H9 (cell line): ENCODE measurements around the gene ST3GAL5. TPM values are rescaled to one million over a fixed set of nuclear protein-coding genes. Genes with fewer than 3 reads are reported as not detected.

ENCODE experiments used
- DNase-seq: peaks from one replicate; pipeline ENCODE4 v3.0.0-alpha.2; 2017
- H2AFZ ChIP-seq: one replicate; pipeline ENCODE4 v1.6.1; 2013; ENCODE audit warnings: mild to moderate bottlenecking, low read length, control low read depth, moderate library complexity
- H2AK5ac ChIP-seq: 2 replicates; pipeline ENCODE4 v1.6.1; 2013; ENCODE audit warnings: low read length, control low read depth, mixed read lengths; ENCODE audit not compliant: insufficient read length
- H2BK120ac ChIP-seq: one replicate; pipeline ENCODE4 v1.6.1; 2013; ENCODE audit warnings: low read depth, mild to moderate bottlenecking, low read length, control low read depth, inconsistent platforms; ENCODE audit not compliant: poor library complexity, severe bottlenecking
- H2BK12ac ChIP-seq: 2 replicates; pipeline ENCODE4 v1.6.1; 2013; ENCODE audit warnings: low read length, control low read depth, mixed read lengths, low read depth; ENCODE audit not compliant: insufficient read length
- H2BK15ac ChIP-seq: 2 replicates; pipeline ENCODE4 v1.6.1; 2013; ENCODE audit warnings: low read depth, low read length, control low read depth
- H2BK20ac ChIP-seq: one replicate; pipeline ENCODE4 v1.6.1; 2013; ENCODE audit warnings: low read depth, mild to moderate bottlenecking, low read length, control low read depth, inconsistent platforms; ENCODE audit not compliant: poor library complexity, severe bottlenecking
- H2BK5ac ChIP-seq: 2 replicates; pipeline ENCODE4 v1.6.1; 2013; ENCODE audit warnings: low read length, control low read depth, mixed read lengths; ENCODE audit not compliant: insufficient read length
- H3K14ac ChIP-seq: 2 replicates; pipeline ENCODE4 v1.6.1; 2013; ENCODE audit warnings: low read length, control low read depth; ENCODE audit not compliant: insufficient read depth
- H3K18ac ChIP-seq: 2 replicates; pipeline ENCODE4 v1.6.1; 2013; ENCODE audit warnings: low read depth, mild to moderate bottlenecking, mixed read lengths, low read length, control low read depth; ENCODE audit not compliant: insufficient read length
- H3K23ac ChIP-seq: 2 replicates; pipeline ENCODE4 v1.6.1; 2013; ENCODE audit warnings: low read length, control low read depth, mixed read lengths, low read depth; ENCODE audit not compliant: insufficient read length
- H3K23me2 ChIP-seq: 2 replicates; pipeline ENCODE4 v1.6.1; 2013; ENCODE audit warnings: low read depth, mild to moderate bottlenecking, mixed read lengths, low read length, control low read depth; ENCODE audit not compliant: insufficient read length, poor library complexity, severe bottlenecking
- H3K27ac ChIP-seq: 2 replicates; pipeline ENCODE4 v1.5.1; 2013; ENCODE audit warnings: low read length, control low read depth, mixed read lengths, low read depth; ENCODE audit not compliant: insufficient read length
- H3K27me3 ChIP-seq: 2 replicates; pipeline ENCODE4 v1.6.1; 2013; ENCODE audit warnings: low read length, control low read depth, inconsistent platforms; ENCODE audit not compliant: insufficient read depth
- H3K4ac ChIP-seq: 2 replicates; pipeline ENCODE4 v1.6.1; 2013; ENCODE audit warnings: low read depth, mild to moderate bottlenecking, control low read depth, inconsistent platforms, low read length, moderate library complexity
- H3K4me1 ChIP-seq: 2 replicates; pipeline ENCODE4 v1.6.1; 2013; ENCODE audit warnings: low read length, control low read depth, inconsistent platforms; ENCODE audit not compliant: insufficient read depth
- H3K4me2 ChIP-seq: 2 replicates; pipeline ENCODE4 v1.6.1; 2013; ENCODE audit warnings: low read length, control low read depth, mixed read lengths; ENCODE audit not compliant: insufficient read length, insufficient read depth
- H3K56ac ChIP-seq: 2 replicates; pipeline ENCODE4 v1.6.1; 2013; ENCODE audit warnings: low read depth, mild to moderate bottlenecking, mixed read lengths, low read length, control low read depth; ENCODE audit not compliant: insufficient read length
- H3K79me1 ChIP-seq: 2 replicates; pipeline ENCODE4 v1.6.1; 2013; ENCODE audit warnings: low read depth, mild to moderate bottlenecking, moderate library complexity, low read length, control low read depth, inconsistent platforms; ENCODE audit not compliant: insufficient read depth, poor library complexity, severe bottlenecking
- H3K79me2 ChIP-seq: 2 replicates; pipeline ENCODE4 v1.6.1; 2013; ENCODE audit warnings: low read length, control low read depth, inconsistent platforms; ENCODE audit not compliant: insufficient read depth
- H3K9ac ChIP-seq: 2 replicates; pipeline ENCODE4 v1.6.1; 2013; ENCODE audit warnings: low read length, control low read depth, mixed read lengths; ENCODE audit not compliant: insufficient read length; ENCODE audit errors: extremely low read depth
- H3K9me3 ChIP-seq: one replicate; pipeline ENCODE4 v1.6.1; 2013; ENCODE audit warnings: low read depth, low read length, inconsistent platforms; ENCODE audit not compliant: control insufficient read depth
- H3T11ph ChIP-seq: one replicate; pipeline ENCODE4 v1.6.1; 2013; ENCODE audit warnings: mild to moderate bottlenecking, low read length, control low read depth, inconsistent platforms
- H4K20me1 ChIP-seq: one replicate; pipeline ENCODE4 v1.6.1; 2013; ENCODE audit not compliant: control insufficient read depth, insufficient read length, insufficient read depth
- H4K5ac ChIP-seq: 2 replicates; pipeline ENCODE4 v1.6.1; 2013; ENCODE audit warnings: low read depth, mild to moderate bottlenecking, mixed read lengths, low read length, control low read depth; ENCODE audit not compliant: insufficient read length
- H4K8ac ChIP-seq: replicated peaks from 2 replicates; pipeline ENCODE4 v1.6.1; 2013; ENCODE audit warnings: low read length, control low read depth, mixed read lengths, low read depth; ENCODE audit not compliant: insufficient read length
- H4K91ac ChIP-seq: 2 replicates; pipeline ENCODE4 v1.6.1; 2013; ENCODE audit warnings: low read depth, mild to moderate bottlenecking, moderate library complexity, mixed read lengths, low read length, control low read depth; ENCODE audit not compliant: insufficient read length
- H3K27ac Mint-ChIP-seq, 3 experiments: 2 replicates in 2 of 3; 3 replicates in 1 of 3; pipeline ENCODE4 v1.8.0; 2020 to 2021; ENCODE audit warnings: mixed read lengths in 3 of 3, mild to moderate bottlenecking in 1 of 3, moderate library complexity in 1 of 3
- H3K27me3 Mint-ChIP-seq: 2 replicates; pipeline ENCODE4 v1.8.0; 2021; ENCODE audit warnings: low read depth, mild to moderate bottlenecking, moderate library complexity, mixed read lengths
- H3K36me3 Mint-ChIP-seq, 3 experiments: 2 replicates in 2 of 3; 3 replicates in 1 of 3; pipeline ENCODE4 v1.8.0; 2020 to 2021; ENCODE audit warnings: low read depth in 3 of 3, mixed read lengths in 3 of 3; ENCODE audit not compliant: insufficient read depth in 1 of 3
- H3K4me1 Mint-ChIP-seq, 2 experiments: 2 replicates each; pipeline ENCODE4 v1.8.0; 2020; ENCODE audit warnings: mixed read lengths in 2 of 2
- H3K4me3 Mint-ChIP-seq, 2 experiments: 2 replicates in 1 of 2; 3 replicates in 1 of 2; pipeline ENCODE4 v1.8.0; 2020 to 2021; ENCODE audit warnings: mild to moderate bottlenecking in 2 of 2, mixed read lengths in 2 of 2, moderate library complexity in 1 of 2
- H3K9me3 Mint-ChIP-seq, 2 experiments: 2 replicates in 1 of 2; 3 replicates in 1 of 2; pipeline ENCODE4 v1.8.0; 2020; ENCODE audit warnings: mild to moderate bottlenecking in 2 of 2, mixed read lengths in 2 of 2, moderate library complexity in 1 of 2
- WGBS: extraction: QIAGEN DNeasy Blood & Tissue Kit; methylation state at CpG from one replicate; pipeline ENCODE4 v1.1.7; 2013; ENCODE audit warnings: missing lambda C conversion rate, low lambda C conversion rate, mixed read lengths; ENCODE audit not compliant: insufficient read length; ENCODE audit errors: extremely low coverage; 5-methylcytosine and 5-hydroxymethylcytosine counted together
- total RNA-seq: library from RNA; stranded (reverse); gene quantifications from 2 replicates; pipeline ENCODE4 v1.2.1, GENCODE V29; 2021
- TF ChIP-seq, protein P1 (sequence below): fragments of 200-600 bp; sonication (generic); conservative IDR thresholded peaks from 3 replicates; pipeline ENCODE4 v1.8.0; 2021; ENCODE audit warnings: antibody characterized with exemption, mild to moderate bottlenecking

ST3GAL5 gene
- total RNA-seq, 1 experiment from 2014 or later = 3.3 TPM

DNA sequence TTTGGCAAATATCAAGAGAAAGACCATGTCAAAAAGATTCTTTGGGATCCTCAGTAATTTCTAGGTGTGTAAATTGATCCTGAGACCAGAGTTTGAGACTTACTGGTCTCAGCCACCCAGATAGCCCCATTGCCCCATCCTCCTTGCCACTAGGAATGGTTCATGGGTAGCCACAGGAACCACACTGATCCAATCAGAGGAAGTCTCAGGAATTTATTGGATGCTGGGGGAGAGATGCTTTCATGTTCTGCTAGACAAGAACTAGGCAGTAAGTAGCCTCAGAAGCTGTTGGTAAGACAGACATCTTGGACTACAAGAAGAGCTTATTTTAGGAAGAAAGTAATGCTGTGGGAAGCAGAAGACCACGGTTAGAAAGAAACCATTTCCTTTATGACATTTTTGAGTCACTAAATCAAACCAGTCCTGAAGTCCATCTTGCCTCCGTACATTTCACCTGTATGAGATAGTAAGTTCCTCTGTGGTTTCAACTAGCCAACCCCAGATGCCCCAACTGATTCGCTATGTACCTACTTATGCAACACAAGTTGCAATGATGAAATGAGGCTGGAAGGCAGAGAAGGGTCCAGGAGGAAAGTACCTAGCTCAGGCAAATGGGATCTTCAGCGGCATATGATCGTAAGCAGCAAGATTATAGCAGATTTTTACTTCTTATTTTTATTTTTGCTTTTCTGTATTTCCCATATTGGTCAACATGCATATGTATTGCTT, 3.6 kb upstream of the ST3GAL5 start:
- Histone ChIP-seq H3K79me2 (no peaks in the 10 kb centered on the region), H3T11ph (no peak overlapping the region), H3K27ac (no peak overlapping the region), H3K4me1 (no peaks in the 10 kb centered on the region), H4K20me1 (no peaks in the 10 kb centered on the region), H4K5ac (no peak overlapping the region), H2AK5ac (no peak overlapping the region), H3K18ac (no peak overlapping the region), H3K27me3 (peaks cover 3% of the 10 kb centered on the region; the same call in 1 of the 2 replicates), H2BK12ac (no peak overlapping the region), H4K8ac (no peak overlapping the region), H2AFZ (no peak overlapping the region), H3K4me2 (no peak overlapping the region), H3K9me3 (no peaks in the 10 kb centered on the region), H3K79me1 (no peaks in the 10 kb centered on the region), H3K9ac (no peak overlapping the region), H2BK5ac (no peak overlapping the region), H4K91ac (no peak overlapping the region), H3K56ac (no peak overlapping the region), H2BK15ac (no peak overlapping the region), H3K14ac (no peak overlapping the region), H2BK20ac (no peak overlapping the region), H2BK120ac (no peak overlapping the region), H3K23me2 (peaks cover 13% of the 10 kb centered on the region), H3K4ac (no peak overlapping the region), H3K23ac (no peak overlapping the region)
- DNase-seq = no peak
- Mint-ChIP-seq H3K4me1 (peaks cover 15 to 17% of the 10 kb centered on the region in 2 experiments), H3K4me3 (no peak overlapping the region), H3K27me3 (peaks cover 27% of the 10 kb centered on the region), H3K36me3 (no peaks in the 10 kb centered on the region), H3K9me3 (peaks cover 3 to 4% of the 10 kb centered on the region in 2 experiments; a peak in 3 of 5 replicates), H3K27ac (no peak overlapping the region)
- no CpG with 5 or more reads among the region's 5 CpGs for WGBS
- TF ChIP-seq, protein P1, sequence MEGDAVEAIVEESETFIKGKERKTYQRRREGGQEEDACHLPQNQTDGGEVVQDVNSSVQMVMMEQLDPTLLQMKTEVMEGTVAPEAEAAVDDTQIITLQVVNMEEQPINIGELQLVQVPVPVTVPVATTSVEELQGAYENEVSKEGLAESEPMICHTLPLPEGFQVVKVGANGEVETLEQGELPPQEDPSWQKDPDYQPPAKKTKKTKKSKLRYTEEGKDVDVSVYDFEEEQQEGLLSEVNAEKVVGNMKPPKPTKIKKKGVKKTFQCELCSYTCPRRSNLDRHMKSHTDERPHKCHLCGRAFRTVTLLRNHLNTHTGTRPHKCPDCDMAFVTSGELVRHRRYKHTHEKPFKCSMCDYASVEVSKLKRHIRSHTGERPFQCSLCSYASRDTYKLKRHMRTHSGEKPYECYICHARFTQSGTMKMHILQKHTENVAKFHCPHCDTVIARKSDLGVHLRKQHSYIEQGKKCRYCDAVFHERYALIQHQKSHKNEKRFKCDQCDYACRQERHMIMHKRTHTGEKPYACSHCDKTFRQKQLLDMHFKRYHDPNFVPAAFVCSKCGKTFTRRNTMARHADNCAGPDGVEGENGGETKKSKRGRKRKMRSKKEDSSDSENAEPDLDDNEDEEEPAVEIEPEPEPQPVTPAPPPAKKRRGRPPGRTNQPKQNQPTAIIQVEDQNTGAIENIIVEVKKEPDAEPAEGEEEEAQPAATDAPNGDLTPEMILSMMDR = no peak
